SK-N-SH (cell line): Measurements from ENCODE around the gene MVB12B. TPM values are rescaled to one million over a fixed set of nuclear protein-coding genes. Genes with fewer than 3 reads are reported as not detected.

Experiments used
- CTCF ChIA-PET: fragments of 300-600, 350-600 bp; formaldehyde crosslinking; extraction: SDS; loops from one replicate; lab custom pipeline; 2021; lab: Yijun Ruan, JAX
- POLR2A ChIA-PET: fragments of 350-600 bp; sonication (Branson Sonifier 250); formaldehyde crosslinking; extraction: SDS; loops from one replicate; lab custom pipeline; 2020; ENCODE audit warnings: antibody characterized with exemption, inconsistent platforms; lab: Yijun Ruan, JAX
- DNase-seq: peaks from one replicate; pipeline ENCODE4 v3.0.0; 2012
- H2AFZ ChIP-seq: fragments of 200-600 bp; sonication (generic); 2 replicates; pipeline ENCODE4 v1.8.1; 2016; ENCODE audit warnings: antibody characterized with exemption, mild to moderate bottlenecking, low read depth
- H3F3A ChIP-seq: fragments of 200-600 bp; sonication (generic); replicated peaks from 2 replicates; pipeline ENCODE3; 2016; ENCODE audit warnings: antibody characterized with exemption, mild to moderate bottlenecking; ENCODE audit not compliant: insufficient read depth
- H3K27ac ChIP-seq, 2 experiments: fragments of 200-500 bp in 1 of 2; fragments of 200-600 bp in 1 of 2; sonication (Bioruptor generic) in 1 of 2; sonication (generic), shearing (Covaris generic) in 1 of 2; 2 replicates each; pipeline versions ENCODE4 v1.5.1 to v1.6.1; 2014 to 2016; ENCODE audit warnings: low read depth in 2 of 2, inconsistent platforms in 1 of 2, low read length in 1 of 2, mild to moderate bottlenecking in 1 of 2, mixed read lengths in 1 of 2
- H3K27me3 ChIP-seq: fragments of 200-600 bp; sonication (generic), shearing (Covaris generic); 2 replicates; pipeline ENCODE4 v1.6.1; 2016; ENCODE audit warnings: mixed run types; ENCODE audit not compliant: insufficient read depth
- H3K36me3 ChIP-seq, 2 experiments: fragments of 200-500 bp in 1 of 2; fragments of 200-600 bp in 1 of 2; sonication (Bioruptor generic) in 1 of 2; sonication (generic) in 1 of 2; replicated peaks in 1 of 2; 2 replicates each; pipeline versions ENCODE3 to v1.5.1; 2014 to 2016; ENCODE audit warnings: low read length in 1 of 2, mild to moderate bottlenecking in 1 of 2; ENCODE audit not compliant: insufficient read depth in 2 of 2, control insufficient read depth in 1 of 2
- H3K4me1 ChIP-seq, 2 experiments: fragments of 200-500 bp in 1 of 2; fragments of 200-600 bp in 1 of 2; sonication (Bioruptor generic) in 1 of 2; sonication (generic), shearing (Covaris generic) in 1 of 2; 2 replicates each; pipeline versions ENCODE4 v1.5.1 to v1.6.1; 2014 to 2016; ENCODE audit warnings: low read depth in 1 of 2, low read length in 1 of 2, mixed run types in 1 of 2; ENCODE audit not compliant: insufficient read depth in 2 of 2, control insufficient read depth in 1 of 2
- H3K4me2 ChIP-seq: fragments of 200-600 bp; sonication (generic), shearing (Covaris generic); 2 replicates; pipeline ENCODE4 v1.6.1; 2017; ENCODE audit warnings: mixed run types
- H3K4me3 ChIP-seq, 2 experiments: fragments of 200-500 bp in 1 of 2; fragments of 200-600 bp in 1 of 2; sonication (Bioruptor generic) in 1 of 2; sonication (generic), shearing (Covaris generic) in 1 of 2; 2 replicates each; pipeline versions ENCODE4 v1.5.1 to v1.8.1; 2014 to 2016; ENCODE audit warnings: low read depth in 2 of 2, inconsistent platforms in 1 of 2, low read length in 1 of 2, mild to moderate bottlenecking in 1 of 2, mixed read lengths in 1 of 2, moderate library complexity in 1 of 2
- H3K79me2 ChIP-seq: fragments of 200-600 bp; sonication (generic); 2 replicates; pipeline ENCODE4 v1.8.1; 2017; ENCODE audit warnings: mild to moderate bottlenecking; ENCODE audit not compliant: insufficient read depth
- H3K9ac ChIP-seq: fragments of 200-600 bp; sonication (generic); 2 replicates; pipeline ENCODE4 v1.6.1; 2017; ENCODE audit warnings: mixed run types
- H3K9me2 ChIP-seq: fragments of 200-600 bp; sonication (generic); 2 replicates; pipeline ENCODE4 v1.6.1; 2017; ENCODE audit warnings: mixed run types
- H3K9me3 ChIP-seq: fragments of 200-600 bp; sonication (generic); 2 replicates; pipeline ENCODE4 v1.6.1; 2017; ENCODE audit warnings: mixed run types, mild to moderate bottlenecking, moderate library complexity
- H4K20me1 ChIP-seq: fragments of 200-600 bp; sonication (generic); 2 replicates; pipeline ENCODE4 v1.6.1; 2017; ENCODE audit warnings: mild to moderate bottlenecking, mixed run types; ENCODE audit not compliant: insufficient read depth
- CHD2 ChIP-seq: fragments of 150-350 bp; IDR thresholded peaks from 2 replicates; pipeline ENCODE4 v1.6.1; 2018; ENCODE audit warnings: low read length; ENCODE audit not compliant: partially characterized antibody
- EZH2phosphoT487 ChIP-seq: fragments of 200-600 bp; sonication (generic); IDR thresholded peaks from 2 replicates; pipeline ENCODE4 v1.6.1; 2017; ENCODE audit warnings: low read depth, mixed run types, mild to moderate bottlenecking, antibody characterized with exemption, moderate library complexity, borderline replicate concordance
- FOSL2 ChIP-seq: IDR thresholded peaks from 2 replicates; pipeline ENCODE4 v1.4.0; 2012; ENCODE audit warnings: low read depth, mild to moderate bottlenecking, moderate library complexity, borderline replicate concordance
- JUND ChIP-seq: IDR thresholded peaks from 2 replicates; pipeline ENCODE4 v1.4.0; 2012
- TEAD4 ChIP-seq: IDR thresholded peaks from 2 replicates; pipeline ENCODE4 v1.4.0; 2012; ENCODE audit warnings: mild to moderate bottlenecking, borderline replicate concordance; ENCODE audit not compliant: insufficient read depth
- USF2 ChIP-seq: fragments of 150-350 bp; IDR thresholded peaks from 2 replicates; pipeline ENCODE4 v1.6.1; 2017; ENCODE audit warnings: antibody characterized with exemption, low read length, low read depth, borderline replicate concordance
- WGBS: methylation state at CpG from one replicate; pipeline ENCODE4 v1.1.6; 2017; ENCODE audit warnings: low lambda C conversion rate; 5-methylcytosine and 5-hydroxymethylcytosine counted together
- polyA plus RNA-seq, 3 experiments: library from polyadenylated mRNA; depleted of rRNA; stranded (reverse); fragments of >200 nt; gene quantifications; 2 replicates each; pipeline ENCODE4 v1.2.3, GENCODE V29; 2012

MVB12B gene
- polyA plus RNA-seq, 1 of the 3 experiments (the other 2 are of a cell fraction): 5.1 TPM

GRCh38 chr9:126443144-126443543 is 116.5 kb downstream of the MVB12B start:
- H3F3A ChIP-seq: no peaks in the 10 kb centered on the region
- H2AFZ ChIP-seq: no peak overlapping the region
- H3K36me3 ChIP-seq: peaks cover 2 to 6% of the 10 kb centered on the region in 2 experiments
- H3K27me3 ChIP-seq: no peaks in the 10 kb centered on the region
- H3K4me1 ChIP-seq: peaks cover 0 to 24% of the 10 kb centered on the region in 2 experiments; a peak in 2 of 4 replicates
- 94% methylated on average over 3 of the region's 3 CpGs for WGBS
- ChIA-PET CTCF (interaction anchor here (1.4 to 2.5 kb wide), 2 partner anchors 48 to 57 kb away, joined by 4 to 7 read pairs; no protein-coding TSS in a partner anchor), POLR2A (no interaction called here)
- no peak overlapping the region for H3K4me3 ChIP-seq
- H3K79me2 ChIP-seq: no peaks in the 10 kb centered on the region
- H3K9ac ChIP-seq: no peak overlapping the region
- TF ChIP-seq CHD2: no peak
- TF ChIP-seq FOSL2: no peak
- TF ChIP-seq TEAD4: no peak
- no peak for TF ChIP-seq JUND
- H3K9me3 ChIP-seq: no peaks in the 10 kb centered on the region
- H3K9me2 ChIP-seq: no peaks in the 10 kb centered on the region
- no peak for DNase-seq
- no peak overlapping the region for H3K4me2 ChIP-seq
- H4K20me1 ChIP-seq: no peaks in the 10 kb centered on the region
- H3K27ac ChIP-seq: no peak overlapping the region

GRCh38 chr9:126448136-126448535 is 121.5 kb downstream of the MVB12B start:
- no peak overlapping the region for H3K4me3 ChIP-seq
- H3K36me3 ChIP-seq: no peaks in the 10 kb centered on the region
- H3K27me3 ChIP-seq: no peaks in the 10 kb centered on the region
- no peak overlapping the region for H2AFZ ChIP-seq
- no peak overlapping the region for H3K9ac ChIP-seq
- no peaks in the 10 kb centered on the region for H4K20me1 ChIP-seq
- no peak overlapping the region for H3K4me2 ChIP-seq
- ChIA-PET POLR2A (no interaction called here), CTCF (interaction anchor here (1.7 kb wide), 1 partner anchor 50 kb away, joined by 8 read pairs; no protein-coding TSS in a partner anchor)
- no peaks in the 10 kb centered on the region for H3F3A ChIP-seq
- TF ChIP-seq FOSL2: no peak
- H3K4me1 ChIP-seq: peaks cover 0 to 17% of the 10 kb centered on the region in 2 experiments; a peak in 1 of 4 replicates
- no peaks in the 10 kb centered on the region for H3K9me2 ChIP-seq
- H3K9me3 ChIP-seq: no peaks in the 10 kb centered on the region
- no peaks in the 10 kb centered on the region for H3K79me2 ChIP-seq
- 91% methylated on average over 2 of the region's 2 CpGs for WGBS
- DNase-seq: no peak
- no peak overlapping the region for H3K27ac ChIP-seq

GRCh38 chr9:126448865-126449577 is 122.4 kb downstream of the MVB12B start:
- Histone ChIP-seq H3K79me2 (no peaks in the 10 kb centered on the region), H3K36me3 (no peaks in the 10 kb centered on the region), H3K4me1 (peaks cover 0 to 17% of the 10 kb centered on the region in 2 experiments; a peak in 1 of 4 replicates), H3K4me2 (no peak overlapping the region), H3K27ac (no peak overlapping the region), H3K27me3 (no peaks in the 10 kb centered on the region), H3F3A (no peaks in the 10 kb centered on the region), H3K9ac (no peak overlapping the region), H3K9me2 (no peaks in the 10 kb centered on the region), H3K4me3 (no peak overlapping the region), H3K9me3 (no peaks in the 10 kb centered on the region), H4K20me1 (no peaks in the 10 kb centered on the region), H2AFZ (no peak overlapping the region)
- POLR2A ChIA-PET: no interaction called here
- no peak for TF ChIP-seq FOSL2
- no peak for TF ChIP-seq EZH2phosphoT487
- TF ChIP-seq USF2: no peak
- 87% methylated on average over 11 of the region's 14 CpGs for WGBS
- CTCF ChIA-PET: interaction anchor here (1.2 to 2.2 kb wide), 2 partner anchors 42 to 45 kb away, joined by 3 to 10 read pairs; no protein-coding TSS in a partner anchor
- DNase-seq: no peak
